ENCODE data around the gene KCNAB1. TPM values are rescaled to one million over a fixed set of nuclear protein-coding genes. Genes with fewer than 3 reads are reported as not detected.

Gene KCNAB1
- total and polyA plus RNA-seq, 2 donors (not counting 1 experiment from before 2014, with no cell fraction given) = not detected

GRCh38 chr3:156373654-156374053, 253.3 kb downstream of the KCNAB1 start:
- no peaks in the 10 kb centered on the region for H3K4me1 ChIP-seq (ENCODE audit: control insufficient read depth in 2 of 2, insufficient read depth in 2 of 2, low read length in 2 of 2)
- H3K79me2 ChIP-seq (ENCODE audit: control insufficient read depth, insufficient read depth, low read length) = no peaks in the 10 kb centered on the region
- H4K20me1 ChIP-seq (ENCODE audit: control insufficient read depth, insufficient read depth, low read length, poor library complexity, severe bottlenecking) = no peaks in the 10 kb centered on the region
- WGBS (ENCODE audit: insufficient coverage) = no CpG with 5 or more reads among the region's 2 CpGs
- no peak for ATAC-seq (ENCODE audit: low read depth)
- H2AFZ ChIP-seq (ENCODE audit: insufficient read depth, low read depth, low read length, poor library complexity, severe bottlenecking) = no peak overlapping the region
- ChIA-PET POLR2A (no interaction called here), CTCF (no interaction called here)
- Mint-ChIP-seq H3K4me3 (no peak overlapping the region), H3K27ac (no peak overlapping the region), H3K27me3 (peaks cover 27% of the 10 kb centered on the region), H3K4me1 (no peaks in the 10 kb centered on the region), H3K9me3 (ENCODE audit: insufficient read depth) (no peaks in the 10 kb centered on the region)
- no peaks in the 10 kb centered on the region for H3K9me3 ChIP-seq (ENCODE audit: control extremely low read depth in 1 of 3, control insufficient read depth in 2 of 3, insufficient read depth in 1 of 3, low read length in 2 of 3)
- TF ChIP-seq EZH2 (IDR thresholded peaks at IDR 0.05; ENCODE audit: borderline replicate concordance, insufficient read depth, low read depth, low read length, poor library complexity, severe bottlenecking) = no peak
- no peak for TF ChIP-seq CTCF (IDR thresholded peaks at IDR 0.05)
- no peak overlapping the region for H3K4me3 ChIP-seq (ENCODE audit: control extremely low read depth in 1 of 5, extremely low read depth in 1 of 5, insufficient read depth in 1 of 5, low read depth in 2 of 5, low read length in 4 of 5)
- H3K4me2 ChIP-seq (replicated peaks; ENCODE audit: low read depth, low read length, poor library complexity, severe bottlenecking) = no peak overlapping the region
- H3K9ac ChIP-seq (ENCODE audit: low read length) = no peak overlapping the region
- no peak for DNase-seq
- H3K27ac ChIP-seq (ENCODE audit: low read length in 2 of 2) = no peak overlapping the region
- H3K27me3 ChIP-seq (replicated peaks in 1 of 4; ENCODE audit: control extremely low read depth in 1 of 4, control insufficient read depth in 3 of 4, insufficient read depth in 4 of 4, low read length in 3 of 4) = no peaks in the 10 kb centered on the region
- H3K36me3 ChIP-seq (replicated peaks in 1 of 2; ENCODE audit: control extremely low read depth in 1 of 2, control insufficient read depth in 1 of 2, extremely low read depth in 1 of 2, insufficient read depth in 2 of 2, low read length in 1 of 2) = no peaks in the 10 kb centered on the region
- intact Hi-C loops (cut with micrococcal nuclease) = no loop called here

GRCh38 chr3:156376199-156376598, 255.8 kb downstream of the KCNAB1 start:
- Histone ChIP-seq H3K9me3 (ENCODE audit: control extremely low read depth in 1 of 3, control insufficient read depth in 2 of 3, insufficient read depth in 1 of 3, low read length in 2 of 3) (no peaks in the 10 kb centered on the region), H3K27me3 (replicated peaks in 1 of 4; ENCODE audit: control extremely low read depth in 1 of 4, control insufficient read depth in 3 of 4, insufficient read depth in 4 of 4, low read length in 3 of 4) (no peaks in the 10 kb centered on the region), H3K9ac (ENCODE audit: low read length) (no peak overlapping the region), H3K4me3 (ENCODE audit: control extremely low read depth in 1 of 5, extremely low read depth in 1 of 5, insufficient read depth in 1 of 5, low read depth in 2 of 5, low read length in 4 of 5) (no peak overlapping the region), H3K79me2 (ENCODE audit: control insufficient read depth, insufficient read depth, low read length) (no peaks in the 10 kb centered on the region), H2AFZ (ENCODE audit: insufficient read depth, low read depth, low read length, poor library complexity, severe bottlenecking) (no peak overlapping the region), H4K20me1 (ENCODE audit: control insufficient read depth, insufficient read depth, low read length, poor library complexity, severe bottlenecking) (no peaks in the 10 kb centered on the region), H3K4me2 (replicated peaks; ENCODE audit: low read depth, low read length, poor library complexity, severe bottlenecking) (no peak overlapping the region), H3K36me3 (replicated peaks in 1 of 2; ENCODE audit: control extremely low read depth in 1 of 2, control insufficient read depth in 1 of 2, extremely low read depth in 1 of 2, insufficient read depth in 2 of 2, low read length in 1 of 2) (no peaks in the 10 kb centered on the region), H3K27ac (ENCODE audit: low read length in 2 of 2) (no peak overlapping the region), H3K4me1 (ENCODE audit: control insufficient read depth in 2 of 2, insufficient read depth in 2 of 2, low read length in 2 of 2) (no peaks in the 10 kb centered on the region)
- Mint-ChIP-seq H3K9me3 (ENCODE audit: insufficient read depth) (no peaks in the 10 kb centered on the region), H3K27me3 (peaks cover 30% of the 10 kb centered on the region), H3K4me3 (no peak overlapping the region), H3K4me1 (no peaks in the 10 kb centered on the region), H3K27ac (no peak overlapping the region)
- ATAC-seq (ENCODE audit: low read depth) (no peak), DNase-seq (no peak)
- POLR2A ChIA-PET = no interaction called here
- intact Hi-C loops (cut with micrococcal nuclease) = no loop called here
- TF ChIP-seq CTCF (IDR thresholded peaks at IDR 0.05) (no peak), EZH2 (IDR thresholded peaks at IDR 0.05; ENCODE audit: borderline replicate concordance, insufficient read depth, low read depth, low read length, poor library complexity, severe bottlenecking) (no peak)
- CTCF ChIA-PET = no interaction called here

All from B cell (primary cell).